GM21619 (cell line): ENCODE data around the gene SPTBN1.

Experiments used
- ATAC-seq: cut with Tn5 transposase; IDR thresholded peaks from one replicate; pipeline ENCODE4 v1.9.1; 2021; ENCODE audit not compliant: unreplicated experiment

The SPTBN1 gene

DNA sequence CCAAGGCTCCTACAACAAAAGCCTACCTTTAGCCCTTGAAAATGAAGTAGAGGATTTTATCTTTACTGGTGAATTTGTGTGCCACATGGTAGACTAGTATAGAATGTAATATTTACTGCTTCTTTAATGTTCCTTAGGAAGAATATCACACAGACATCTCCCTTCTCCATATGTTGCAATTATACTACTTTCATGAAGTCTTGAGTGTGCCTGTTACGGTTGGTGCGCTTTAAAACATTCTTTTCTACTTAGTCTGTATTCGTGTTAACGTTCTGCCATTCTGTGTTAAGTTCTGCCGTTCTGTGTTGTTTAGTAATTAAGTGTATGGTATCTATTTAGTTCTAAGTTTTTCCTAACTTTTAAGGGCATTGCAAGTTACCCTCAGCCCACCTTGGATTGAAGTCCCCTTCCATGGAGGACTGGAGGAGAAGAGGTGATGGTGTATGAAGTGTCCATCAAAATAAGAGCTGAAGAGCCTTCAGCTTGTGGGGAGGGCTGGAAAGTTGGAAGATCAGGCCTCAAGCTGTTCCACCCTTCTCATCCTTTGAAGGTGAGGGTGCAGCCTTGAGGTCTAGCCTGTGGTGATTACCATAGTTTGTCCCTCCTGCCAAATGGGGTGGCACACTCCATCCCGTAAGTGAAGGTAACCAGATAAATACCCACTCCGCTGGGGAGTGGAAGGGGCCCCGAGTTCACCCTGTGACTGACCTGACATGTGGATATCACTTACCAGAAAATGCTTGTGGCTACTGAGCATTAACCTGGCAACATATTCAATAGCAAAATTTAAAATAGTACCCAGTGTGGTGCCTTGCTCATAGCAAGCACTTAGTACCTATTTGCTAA is 131.3 kb downstream of the SPTBN1 start:
- no peak for ATAC-seq

GRCh38 chr2:54588244-54588899 is 132.2 kb downstream of the SPTBN1 start:
- ATAC-seq = no peak

DNA sequence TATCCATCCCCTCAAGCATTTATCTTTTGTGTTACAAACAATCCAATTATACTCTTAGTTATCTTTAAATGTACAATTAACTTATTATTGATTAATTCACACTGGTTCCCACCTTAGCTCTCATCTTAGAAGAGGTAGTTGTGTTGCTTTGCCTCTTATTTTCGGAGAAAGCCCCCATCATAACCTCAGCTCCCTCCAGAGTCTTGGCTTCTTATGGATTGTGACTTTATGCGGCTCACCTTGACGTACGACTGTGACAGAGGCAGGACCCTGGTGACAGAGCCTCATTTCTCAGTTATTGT is 132.9 kb downstream of the SPTBN1 start:
- no peak for ATAC-seq

DNA sequence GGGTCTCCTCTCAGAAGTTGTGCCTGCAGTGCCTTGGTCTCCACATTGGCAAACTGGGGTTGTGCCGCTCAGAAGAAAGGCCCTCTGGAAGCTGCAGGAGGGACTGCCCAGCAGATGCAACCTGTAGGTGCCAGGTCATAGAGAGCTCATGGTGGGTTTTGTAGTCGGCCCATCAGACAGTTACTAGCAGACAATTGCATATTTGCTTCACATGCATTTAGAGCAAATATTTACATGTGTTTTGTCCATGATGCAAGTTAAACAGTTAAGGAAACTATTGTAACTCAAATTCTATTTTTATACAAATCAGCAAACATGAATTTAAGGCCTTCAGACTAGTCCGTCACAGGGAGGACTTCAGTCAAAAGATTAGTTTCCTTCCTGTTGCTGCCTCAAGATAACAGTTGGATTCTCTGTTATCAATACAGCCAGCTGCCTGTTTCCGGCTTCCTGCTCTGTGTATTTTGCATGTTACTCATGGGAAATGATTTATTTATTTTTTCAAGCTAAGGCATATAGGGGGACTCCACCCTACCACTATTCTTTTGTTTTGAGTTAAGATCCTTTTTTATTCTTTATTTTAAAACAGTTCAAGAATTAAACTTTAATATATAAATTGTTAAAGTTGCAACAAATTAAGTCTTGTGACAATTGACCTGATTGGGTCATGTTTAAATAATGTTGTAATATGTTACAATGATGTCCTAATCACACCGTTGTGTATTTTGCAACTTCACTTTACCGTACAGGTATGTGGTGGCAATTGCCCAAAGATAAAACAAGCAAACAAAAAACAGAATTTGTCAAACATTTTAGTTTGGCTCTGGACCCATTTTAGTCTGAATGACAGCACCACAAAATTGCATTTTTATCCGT is 133.5 kb downstream of the SPTBN1 start:
- ATAC-seq = peak; percentile 62

GRCh38 chr2:54590216-54591120 is 134.3 kb downstream of the SPTBN1 start:
- no peak for ATAC-seq

- no peak for ATAC-seq
Measured at GRCh38 chr2:54591551-54591950, 135.4 kb downstream of the SPTBN1 start.

GRCh38 chr2:54593249-54593648 is 137.1 kb downstream of the SPTBN1 start:
- no peak for ATAC-seq

DNA sequence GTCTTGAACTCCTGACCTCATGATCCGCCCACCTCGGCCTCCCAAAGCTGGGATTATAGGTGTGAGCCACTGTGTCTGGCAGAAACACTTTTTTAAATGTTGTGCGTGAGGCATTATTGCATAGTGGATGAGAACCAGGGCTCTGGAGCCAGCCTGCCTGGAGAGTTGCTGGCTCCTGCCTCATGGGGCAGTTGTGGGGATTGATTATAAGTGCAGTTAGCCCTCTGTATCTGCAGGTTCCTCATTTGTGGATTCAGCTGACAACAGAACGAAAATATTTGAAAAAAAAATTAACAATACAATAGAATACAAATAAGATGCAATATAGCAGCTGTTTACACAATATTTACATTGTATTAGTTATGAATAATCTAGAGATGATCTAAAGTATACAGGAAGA is 137.9 kb downstream of the SPTBN1 start:
- no peak for ATAC-seq

GRCh38 chr2:54595161-54595803 is 139.2 kb downstream of the SPTBN1 start:
- ATAC-seq = no peak

DNA sequence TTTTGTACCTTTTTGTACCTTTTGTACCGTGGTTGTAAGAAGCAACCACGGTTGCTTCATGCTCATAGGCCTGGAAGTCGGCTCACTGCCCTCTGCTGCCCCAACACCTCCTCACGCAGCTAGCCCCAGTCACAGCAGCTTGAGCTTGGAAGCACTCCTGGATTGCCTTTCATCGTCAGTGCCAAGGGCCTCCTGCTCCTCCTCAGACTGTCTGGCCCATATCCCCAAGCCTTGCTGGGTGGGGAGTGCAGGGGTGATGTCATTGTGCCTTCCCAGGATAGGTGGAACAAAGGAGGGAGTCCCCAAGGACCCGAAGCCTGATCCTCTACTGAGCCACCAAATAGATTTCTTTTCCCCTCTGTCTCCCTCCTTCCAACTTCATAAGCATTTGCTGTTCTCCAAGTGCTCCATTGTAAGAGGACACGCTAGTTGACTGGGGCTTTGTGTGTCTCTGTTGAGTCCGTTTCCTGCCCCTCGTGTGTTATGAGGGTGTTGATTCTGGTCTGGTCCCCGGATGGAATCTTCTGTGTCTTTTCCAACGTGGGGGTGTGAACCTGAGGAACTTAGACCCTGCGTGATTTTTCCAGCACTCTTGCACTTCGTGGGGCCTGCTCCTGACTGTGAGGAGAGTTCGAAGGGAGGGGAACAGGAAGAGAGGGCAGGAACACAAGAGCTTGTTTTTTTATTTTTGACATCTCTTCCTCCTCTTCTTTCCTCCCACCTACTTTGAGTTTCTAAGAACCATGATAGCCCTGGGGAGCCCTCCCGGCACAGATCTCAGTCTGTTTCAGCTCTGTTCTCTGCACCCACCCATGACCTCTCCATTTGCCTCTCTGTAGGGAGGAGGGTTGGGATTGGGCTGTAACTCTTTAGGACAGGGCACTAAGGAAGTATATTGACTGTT is 140.1 kb downstream of the SPTBN1 start:
- no peak for ATAC-seq

DNA sequence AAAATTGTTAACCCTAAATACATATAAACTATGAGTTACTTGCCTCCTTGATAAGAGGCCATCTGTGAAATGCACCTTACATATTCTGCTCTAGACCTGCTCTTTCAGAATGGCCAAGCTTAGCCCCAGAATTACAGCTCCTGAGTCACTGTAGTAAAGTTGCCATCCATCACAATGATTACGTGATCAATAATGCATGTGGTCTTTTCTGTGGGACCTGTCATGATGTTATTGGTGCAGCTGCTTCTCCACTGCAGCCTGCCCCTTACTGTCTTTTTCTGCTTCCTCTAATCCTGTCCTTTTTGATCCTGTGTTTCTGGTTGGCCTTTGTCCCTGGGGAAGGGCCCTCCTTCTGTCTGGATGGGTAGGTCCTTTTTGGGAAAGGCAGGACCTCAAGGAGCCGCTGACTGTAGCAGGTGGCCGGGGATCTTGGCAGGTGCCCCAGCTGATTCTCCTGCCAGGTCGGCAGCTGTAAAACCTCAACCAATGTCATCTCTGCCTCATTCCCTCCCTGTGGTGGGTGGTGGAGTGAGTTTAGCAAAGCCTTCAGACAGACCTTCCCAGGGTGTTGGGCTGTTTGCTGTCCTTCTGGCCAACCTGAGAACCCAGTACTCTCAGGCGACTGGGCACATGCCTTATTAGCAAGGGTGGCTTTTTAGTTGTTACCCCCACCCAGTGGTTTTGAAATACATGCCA is 141.2 kb downstream of the SPTBN1 start:
- no peak for ATAC-seq

DNA sequence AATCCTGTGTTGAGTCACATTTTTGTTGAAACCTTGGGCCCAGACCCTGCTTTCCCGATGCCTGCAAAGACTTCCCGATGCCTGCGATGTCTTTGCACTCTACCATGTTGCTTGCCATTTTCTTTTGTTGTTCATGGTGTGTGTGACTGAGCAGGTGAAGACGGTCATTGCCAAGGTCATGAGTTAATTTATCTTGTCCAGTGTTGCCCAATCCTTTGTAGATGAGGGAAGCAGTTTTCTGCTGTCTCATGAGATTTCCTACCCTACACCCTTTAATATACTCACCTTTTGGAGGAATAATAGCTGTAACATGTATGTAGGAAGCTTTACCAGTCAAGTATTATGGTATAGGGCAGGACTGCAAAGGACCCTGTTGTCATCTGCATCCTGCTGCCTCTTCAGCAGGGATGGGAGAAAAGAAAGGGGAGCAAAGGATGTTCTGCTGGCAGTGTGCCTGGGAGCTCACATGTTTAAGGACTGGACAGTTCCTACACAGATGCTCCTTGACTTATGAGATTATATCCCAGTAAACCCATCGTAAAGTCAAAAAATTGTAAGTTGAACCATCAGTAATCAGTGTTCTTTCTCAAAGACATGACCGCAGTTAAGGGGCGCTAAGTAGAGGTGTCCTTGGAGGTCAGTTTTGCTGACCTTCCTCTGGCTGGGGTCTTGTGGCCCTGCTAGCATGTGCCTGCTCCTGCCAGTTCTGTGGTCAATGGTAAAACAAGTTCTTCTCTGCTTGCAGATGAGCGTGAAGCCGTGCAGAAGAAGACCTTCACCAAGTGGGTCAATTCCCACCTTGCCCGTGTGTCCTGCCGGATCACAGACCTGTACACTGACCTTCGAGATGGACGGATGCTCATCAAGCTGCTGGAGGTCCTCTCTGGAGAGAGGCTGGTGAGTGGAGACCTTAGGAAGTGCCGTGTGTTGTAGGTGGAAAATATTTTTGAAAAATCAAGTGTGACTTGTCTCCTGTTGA is 142.5 kb downstream of the SPTBN1 start:
- ATAC-seq = no peak

DNA sequence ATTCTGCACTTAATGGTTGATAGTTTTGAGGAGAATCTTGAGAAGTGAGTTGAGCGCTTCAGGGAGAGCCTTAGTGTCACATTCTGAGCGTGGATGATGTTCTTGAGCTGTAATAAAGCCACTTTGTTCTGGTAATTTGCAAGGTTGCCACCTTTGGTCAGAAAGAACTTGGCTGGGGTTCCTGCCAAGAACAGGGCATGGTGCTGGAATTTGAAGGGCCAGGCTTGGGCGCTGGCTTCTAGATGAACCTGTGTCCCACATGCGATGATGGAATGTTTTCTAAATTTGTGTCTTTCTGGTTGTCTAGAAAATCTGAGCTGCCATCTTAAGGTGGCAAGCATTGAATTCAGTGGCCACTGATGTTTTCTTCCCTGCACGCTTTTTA is 143.2 kb downstream of the SPTBN1 start:
- ATAC-seq = no peak

DNA sequence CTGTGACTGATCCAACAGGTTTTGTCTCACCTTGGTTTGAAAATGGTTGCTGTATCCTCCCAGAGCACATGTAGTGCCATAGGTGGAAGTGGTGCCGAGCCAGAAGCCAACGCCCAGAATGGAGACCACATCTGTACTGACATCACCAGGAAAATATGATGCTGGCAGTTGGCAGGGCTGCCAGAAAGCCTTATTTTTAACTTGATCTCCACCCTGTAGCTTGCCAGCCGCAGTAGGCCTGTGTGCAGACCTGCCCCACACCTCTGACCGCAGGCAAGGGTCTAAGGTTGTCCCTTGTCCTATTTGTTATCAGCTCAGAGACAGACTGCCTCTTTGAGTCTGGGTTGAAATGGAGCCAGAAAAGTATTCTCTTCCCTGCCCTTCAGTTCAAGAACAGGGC is 143.8 kb downstream of the SPTBN1 start:
- ATAC-seq = no peak

- no peak for ATAC-seq
Measured at GRCh38 chr2:54601339-54601738, 145.2 kb downstream of the SPTBN1 start.

GRCh38 chr2:54602736-54603322 is 146.7 kb downstream of the SPTBN1 start:
- no peak for ATAC-seq

DNA sequence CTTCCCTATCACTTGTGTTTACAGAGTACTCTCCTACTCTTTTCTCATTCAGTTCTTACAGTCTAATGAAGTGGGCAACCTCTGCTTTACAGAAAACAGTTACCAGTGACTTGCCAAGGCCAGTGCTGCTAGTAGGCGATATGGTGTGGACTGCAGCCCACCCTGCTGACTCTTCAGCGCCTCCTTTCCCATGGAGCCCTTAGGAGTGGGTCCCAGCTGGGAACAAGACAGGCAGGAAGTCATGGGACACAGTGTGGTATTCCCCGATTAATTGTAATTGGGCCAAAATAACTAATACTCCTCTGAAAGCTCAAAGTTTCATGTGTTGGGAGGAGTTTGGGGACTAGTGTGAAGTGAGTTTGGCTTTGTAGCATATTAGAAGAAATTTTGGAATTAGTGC is 147.2 kb downstream of the SPTBN1 start:
- no peak for ATAC-seq
